NCI-H446 (cell line): ENCODE measurements around the gene ASB16.

Experiments
- DNase-seq, 2 experiments: peaks; one replicate each; lab custom pipeline; 2025; lab: John Stamatoyannopoulos, UW

Gene ASB16

GRCh38 chr17:44210342-44211192 is 40.1 kb downstream of the ASB16 start:
- DNase-seq, result no peak

- DNase-seq, result no peak
Measured at GRCh38 chr17:44211281-44212265, 41.1 kb downstream of the ASB16 start.

- no peak for DNase-seq
Measured at GRCh38 chr17:44212507-44213402, 42.3 kb downstream of the ASB16 start.

- DNase-seq, result peak in 1 of 2 experiments; percentile 32
Measured at GRCh38 chr17:44213403-44214229, 43.1 kb downstream of the ASB16 start.

GRCh38 chr17:44214230-44214494 is 43.7 kb downstream of the ASB16 start:
- no peak for DNase-seq

- no peak for DNase-seq
Measured at GRCh38 chr17:44214896-44215295, 44.4 kb downstream of the ASB16 start.

- no peak for DNase-seq
Measured at GRCh38 chr17:44216173-44216572, 45.7 kb downstream of the ASB16 start.

GRCh38 chr17:44216694-44217093 is 46.2 kb downstream of the ASB16 start:
- DNase-seq, result no peak

GRCh38 chr17:44217738-44218343 is 47.3 kb downstream of the ASB16 start:
- DNase-seq, result no peak

- DNase-seq, result peak; percentile 61 to 92
Measured at GRCh38 chr17:44218344-44219107, 48.0 kb downstream of the ASB16 start.

- DNase-seq, result peak; percentile 36 to 66
Measured at GRCh38 chr17:44219108-44219615, 48.7 kb downstream of the ASB16 start.

- DNase-seq, result peak; percentile 29 to 73
Measured at GRCh38 chr17:44219616-44220212, 49.2 kb downstream of the ASB16 start, which contains the start of gene UBTF. Gene UBTF, minus strand, starts transcription at chr17:44219675. Its CDS starts 1,446 bp downstream, at chr17:44218229.

- peak in 1 of 2 experiments; percentile 59 for DNase-seq
Measured at GRCh38 chr17:44220213-44221083, 49.9 kb downstream of the ASB16 start.

- peak; percentile 53 to 87 for DNase-seq
Measured at GRCh38 chr17:44221084-44221861, 50.8 kb downstream of the ASB16 start.

GRCh38 chr17:44221862-44222111 is 51.3 kb downstream of the ASB16 start:
- DNase-seq, result no peak

- peak in 1 of 2 experiments; percentile 59 for DNase-seq
Measured at GRCh38 chr17:44222112-44222869, 51.8 kb downstream of the ASB16 start.
